Mesodermal cell (in vitro differentiated cells): ENCODE data around the gene PRSS22.

ENCODE experiments used
- H3K27ac ChIP-seq: 2 replicates; pipeline ENCODE4 v1.7.0; 2013; ENCODE audit warnings: mild to moderate bottlenecking, low read depth, low read length, moderate library complexity; ENCODE audit not compliant: severe bottlenecking
- H3K36me3 ChIP-seq: 2 replicates; pipeline ENCODE4 v1.7.1; 2013; ENCODE audit warnings: mild to moderate bottlenecking, low read length, moderate library complexity; ENCODE audit not compliant: control insufficient read depth, insufficient read depth
- H3K4me1 ChIP-seq: one replicate; pipeline ENCODE4 v1.7.1; 2013; ENCODE audit warnings: mild to moderate bottlenecking, low read length; ENCODE audit not compliant: insufficient read depth, control insufficient read depth, poor library complexity, severe bottlenecking
- H3K4me3 ChIP-seq: 2 replicates; pipeline ENCODE4 v1.7.0; 2013; ENCODE audit warnings: low read length, control low read depth, mild to moderate bottlenecking; ENCODE audit not compliant: insufficient read depth, poor library complexity, severe bottlenecking; ENCODE audit errors: extremely low read depth
- H3K9me3 ChIP-seq: 2 replicates; pipeline ENCODE4 v1.7.1; 2013; ENCODE audit warnings: mild to moderate bottlenecking, low read length, moderate library complexity; ENCODE audit not compliant: control insufficient read depth
- WGBS, 2 experiments: methylation state at CpG; one replicate each; pipeline ENCODE4 v1.1.5; 2013; ENCODE audit warnings: missing lambda C conversion rate in 2 of 2; ENCODE audit not compliant: insufficient coverage in 2 of 2; 5-methylcytosine and 5-hydroxymethylcytosine counted together

The PRSS22 gene

DNA sequence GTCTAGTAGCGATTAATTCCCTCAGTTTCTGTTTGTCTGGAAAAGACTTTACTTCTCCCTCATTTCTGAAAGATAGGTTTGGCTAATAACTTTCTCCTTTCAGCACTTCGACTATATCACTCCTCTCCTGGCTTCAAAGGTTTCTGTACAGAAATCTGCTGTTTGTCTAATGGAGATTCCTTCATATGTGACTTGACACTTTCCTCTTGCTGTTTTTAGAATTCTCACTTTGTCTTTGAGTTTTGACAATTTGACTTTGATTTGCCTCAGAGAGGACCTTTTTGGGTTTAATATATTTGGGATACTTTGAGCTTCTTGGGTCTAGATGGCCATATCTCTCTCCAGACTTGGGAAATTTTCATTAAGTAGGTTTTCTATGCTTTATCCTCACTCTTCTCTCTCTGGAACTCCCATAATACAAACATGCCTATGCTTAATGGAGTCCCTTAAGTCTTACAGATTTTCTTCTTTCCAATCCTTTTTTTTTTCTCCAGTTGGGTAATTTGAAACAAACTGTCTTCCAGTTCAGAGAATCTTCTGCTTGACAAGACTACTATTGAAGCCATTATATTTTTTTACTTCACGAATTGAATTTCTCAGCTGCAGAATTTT lies 48.7 kb downstream of the PRSS22 start:
- Histone ChIP-seq H3K4me3 (no peak overlapping the region), H3K4me1 (no peaks in the 10 kb centered on the region), H3K9me3 (peaks cover 4% of the 10 kb centered on the region), H3K36me3 (no peaks in the 10 kb centered on the region), H3K27ac (no peak overlapping the region)
- WGBS, 2 experiments = 60 to 83% methylated on average over 2 of the region's 3 CpGs

DNA sequence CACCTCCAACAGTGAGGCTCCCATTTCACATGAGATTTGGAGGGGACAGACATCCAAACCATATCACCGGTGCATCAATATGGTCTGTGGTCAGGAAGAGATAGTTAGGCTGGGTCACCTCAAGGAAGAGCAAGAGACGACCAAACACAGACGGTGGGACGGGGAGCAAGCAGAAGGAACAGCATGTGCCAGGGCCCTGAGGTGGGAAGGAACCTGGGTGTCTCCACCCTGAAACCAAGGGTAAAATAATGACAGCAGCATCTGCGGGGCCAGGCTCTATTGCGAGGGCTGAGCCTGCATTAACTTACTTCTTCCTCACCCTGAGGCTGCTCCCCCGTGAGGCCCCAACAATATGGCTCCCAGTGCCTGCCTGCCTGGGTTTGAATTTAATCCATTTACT lies 49.8 kb downstream of the PRSS22 start:
- no peaks in the 10 kb centered on the region for H3K4me1 ChIP-seq
- no peak overlapping the region for H3K27ac ChIP-seq
- H3K9me3 ChIP-seq = peaks cover 9% of the 10 kb centered on the region
- no peak overlapping the region for H3K4me3 ChIP-seq
- H3K36me3 ChIP-seq = no peaks in the 10 kb centered on the region
- WGBS, 2 experiments = 80 to 100% methylated on average over 4 to 5 of the region's 7 CpGs

- Histone ChIP-seq H3K9me3 (peaks cover 9% of the 10 kb centered on the region), H3K36me3 (no peaks in the 10 kb centered on the region), H3K27ac (no peak overlapping the region), H3K4me3 (no peak overlapping the region), H3K4me1 (no peaks in the 10 kb centered on the region)
- WGBS, 2 experiments = 88 to 94% methylated on average over 4 of the region's 5 CpGs
Measured at GRCh38 chr16:2806286-2806685, 51.7 kb downstream of the PRSS22 start.

- H3K4me1 ChIP-seq = no peaks in the 10 kb centered on the region
- H3K9me3 ChIP-seq = peaks cover 9% of the 10 kb centered on the region
- H3K27ac ChIP-seq = no peak overlapping the region
- WGBS, 2 experiments = 90% methylated on average over 1 of the region's 4 CpGs; no CpG with 5 or more reads in 1 of the 2 experiments
- no peak overlapping the region for H3K4me3 ChIP-seq
- no peaks in the 10 kb centered on the region for H3K36me3 ChIP-seq
Measured at GRCh38 chr16:2804728-2805127, 53.2 kb downstream of the PRSS22 start.

GRCh38 chr16:2803545-2804195 lies 54.3 kb downstream of the PRSS22 start:
- Histone ChIP-seq H3K36me3 (no peaks in the 10 kb centered on the region), H3K9me3 (peaks cover 6% of the 10 kb centered on the region), H3K4me1 (no peaks in the 10 kb centered on the region), H3K27ac (no peak overlapping the region), H3K4me3 (no peak overlapping the region)
- WGBS, 2 experiments = no CpG with 5 or more reads among the region's 3 CpGs
